Measurements from ENCODE around the gene TAOK1.

DNA sequence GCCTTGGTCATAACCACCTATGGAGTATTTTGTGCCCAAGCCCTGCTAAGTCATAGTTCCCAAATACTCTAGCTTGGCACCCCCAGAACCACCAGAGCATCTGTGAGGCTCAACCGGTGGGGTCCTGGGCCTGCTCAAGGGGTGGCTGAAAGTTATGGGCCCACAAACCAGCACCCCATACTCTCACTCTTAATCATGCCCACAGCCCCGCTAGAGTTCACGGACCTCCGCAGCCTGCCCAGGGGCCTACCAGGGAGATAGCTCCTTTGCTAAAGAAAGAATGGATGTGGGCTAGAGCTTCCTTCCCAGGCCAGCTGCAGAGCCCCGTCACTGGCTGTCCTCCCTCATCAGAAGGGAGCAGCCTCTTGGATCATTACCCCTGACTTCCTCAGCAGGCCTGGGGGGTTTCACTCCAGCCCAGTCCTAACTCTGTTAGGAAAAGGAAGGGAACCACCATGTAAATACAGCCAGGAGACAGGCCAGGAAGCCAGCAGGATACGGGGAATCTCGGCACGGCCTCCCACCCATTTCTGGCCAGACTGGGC, 197.9 kb downstream of the TAOK1 start:
- TF ChIP-seq CTCF (IDR thresholded peaks at IDR 0.05) (no peak), POLR2A (IDR thresholded peaks at IDR 0.05) (no peak)

All from adrenal gland (tissue), 5 donors.